Peyer's patch (tissue), 4 donors: ENCODE results near the gene EIF3I.

Experiments
- POLR2A ChIP-seq, 2 donors: fragments of 450-650 bp; IDR thresholded peaks; one replicate each; pipeline ENCODE4 v1.5.1; 2017; ENCODE audit warnings: antibody characterized with exemption in 2 of 2, mild to moderate bottlenecking in 2 of 2, moderate library complexity in 2 of 2
- TF ChIP-seq, protein P1 (sequence below), 6 experiments: fragments of 450-650 bp in 4 of 6; fragments of 200-600 bp in 2 of 6; sonication (generic) in 1 of 6; IDR thresholded peaks; one replicate each; pipeline ENCODE4 v1.5.1; 2017 to 2019; ENCODE audit warnings: antibody characterized with exemption in 6 of 6, mild to moderate bottlenecking in 3 of 6, moderate library complexity in 1 of 6

DNA sequence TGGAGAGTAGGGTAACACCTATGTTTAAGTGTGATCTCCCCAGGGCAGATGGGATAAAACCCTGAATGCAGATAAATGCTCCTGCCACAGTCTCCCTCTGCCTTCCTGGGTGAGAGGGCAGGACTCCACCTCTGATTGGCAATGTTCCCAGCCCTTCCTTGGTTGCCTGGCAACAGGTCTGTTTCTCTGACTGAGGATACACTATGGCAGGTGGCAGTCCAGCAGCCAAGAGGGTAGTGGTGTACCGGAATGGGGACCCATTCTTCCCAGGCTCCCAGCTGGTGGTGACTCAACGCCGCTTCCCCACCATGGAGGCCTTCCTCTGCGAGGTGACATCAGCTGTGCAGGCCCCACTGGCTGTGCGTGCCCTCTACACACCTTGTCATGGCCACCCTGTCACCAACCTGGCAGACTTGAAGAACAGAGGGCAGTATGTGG is 13.3 kb upstream of the EIF3I start, which contains the start of gene DCDC2B:
- TF ChIP-seq, protein P1, sequence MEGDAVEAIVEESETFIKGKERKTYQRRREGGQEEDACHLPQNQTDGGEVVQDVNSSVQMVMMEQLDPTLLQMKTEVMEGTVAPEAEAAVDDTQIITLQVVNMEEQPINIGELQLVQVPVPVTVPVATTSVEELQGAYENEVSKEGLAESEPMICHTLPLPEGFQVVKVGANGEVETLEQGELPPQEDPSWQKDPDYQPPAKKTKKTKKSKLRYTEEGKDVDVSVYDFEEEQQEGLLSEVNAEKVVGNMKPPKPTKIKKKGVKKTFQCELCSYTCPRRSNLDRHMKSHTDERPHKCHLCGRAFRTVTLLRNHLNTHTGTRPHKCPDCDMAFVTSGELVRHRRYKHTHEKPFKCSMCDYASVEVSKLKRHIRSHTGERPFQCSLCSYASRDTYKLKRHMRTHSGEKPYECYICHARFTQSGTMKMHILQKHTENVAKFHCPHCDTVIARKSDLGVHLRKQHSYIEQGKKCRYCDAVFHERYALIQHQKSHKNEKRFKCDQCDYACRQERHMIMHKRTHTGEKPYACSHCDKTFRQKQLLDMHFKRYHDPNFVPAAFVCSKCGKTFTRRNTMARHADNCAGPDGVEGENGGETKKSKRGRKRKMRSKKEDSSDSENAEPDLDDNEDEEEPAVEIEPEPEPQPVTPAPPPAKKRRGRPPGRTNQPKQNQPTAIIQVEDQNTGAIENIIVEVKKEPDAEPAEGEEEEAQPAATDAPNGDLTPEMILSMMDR (IDR thresholded peaks at IDR 0.05) = no peak
- TF ChIP-seq POLR2A (IDR thresholded peaks at IDR 0.05) = no peak
